HepG2 (cell line): Measurements from ENCODE around the gene ACSL5. TPM values are rescaled to one million over a fixed set of nuclear protein-coding genes. Genes with fewer than 3 reads are reported as not detected.

Experiments
- ATAC-seq: fragments of 200-7000 bp; cut with Tn5 transposase; 3 replicates; pipeline ENCODE4 v1.9.1; 2020; ENCODE audit warnings: mild to moderate bottlenecking, moderate library complexity
- BruUV-seq: library from RNA; stranded (reverse); fragments of 400-500 nt; replicated peaks from 2 replicates; lab custom pipeline; 2021; lab: Mats Ljungman, UMichigan
- CTCF ChIA-PET: fragments of 300-600 bp; formaldehyde crosslinking; extraction: SDS; loops from one replicate; lab custom pipeline; 2021; ENCODE audit warnings: low total read pairs, inconsistent platforms, low intra/inter-chr PET ratio; lab: Yijun Ruan, JAX
- POLR2A ChIA-PET: fragments of 350-600 bp; sonication (Branson Sonifier 250); formaldehyde crosslinking; loops from one replicate; lab custom pipeline; 2020; ENCODE audit warnings: antibody characterized with exemption, inconsistent platforms; lab: Yijun Ruan, JAX
- DNase-seq: peaks from one replicate; pipeline ENCODE4 v3.0.0-alpha.2; 2015; ENCODE audit warnings: low spot score
- FAIRE-seq: peaks from 3 replicates; lab custom pipeline; 2011; peaks lifted over from hg19 to GRCh38; lab: Jason Lieb, UNC
- H2AFZ ChIP-seq: one replicate; pipeline ENCODE4 v1.6.1; 2011; ENCODE audit warnings: low read length, inconsistent platforms
- H3K27ac ChIP-seq: fragments of 300-600 bp; 3 replicates; pipeline ENCODE4 v1.8.0; 2011; ENCODE audit warnings: mixed run types, mild to moderate bottlenecking, mixed read lengths, low read length, inconsistent platforms; ENCODE audit not compliant: insufficient read depth; ENCODE audit errors: extremely low read length
- H3K27me3 ChIP-seq, 2 experiments: fragments of 200-600 bp in 1 of 2; 2 replicates in 1 of 2; 3 replicates in 1 of 2; pipeline versions ENCODE4 v1.6.0 to v1.8.0; 2011; ENCODE audit warnings: low read length in 2 of 2, mild to moderate bottlenecking in 2 of 2, moderate library complexity in 2 of 2, inconsistent platforms in 1 of 2; ENCODE audit not compliant: insufficient read depth in 2 of 2, control insufficient read depth in 1 of 2
- H3K36me3 ChIP-seq, 2 experiments: fragments of 200-600 bp in 1 of 2; replicated peaks in 1 of 2; 2 replicates in 1 of 2; 3 replicates in 1 of 2; pipeline versions ENCODE4 v1.5.1 to v1.8.0; 2011; ENCODE audit warnings: low read length in 2 of 2, inconsistent platforms in 1 of 2; ENCODE audit not compliant: insufficient read depth in 2 of 2, control insufficient read depth in 1 of 2
- H3K4me1 ChIP-seq: 2 replicates; pipeline ENCODE4 v1.5.1; 2012; ENCODE audit warnings: low read length, inconsistent platforms; ENCODE audit not compliant: insufficient read depth
- H3K4me2 ChIP-seq: 2 replicates; pipeline ENCODE4 v1.6.0; 2011; ENCODE audit warnings: low read depth, low read length, inconsistent platforms
- H3K4me3 ChIP-seq, 3 experiments: fragments of 200-600 bp in 1 of 3; sonication (generic), shearing (Covaris generic) in 1 of 3; replicated peaks in 1 of 3; 2 replicates each; pipeline ENCODE4 v1.5.1; 2011 to 2016; ENCODE audit warnings: low read length in 3 of 3, inconsistent platforms in 2 of 3, low read depth in 2 of 3, mild to moderate bottlenecking in 2 of 3, control low read depth in 1 of 3, mixed read lengths in 1 of 3; ENCODE audit not compliant: insufficient read depth in 1 of 3
- H3K79me2 ChIP-seq: one replicate; pipeline ENCODE4 v1.6.1; 2011; ENCODE audit warnings: low read length, inconsistent platforms; ENCODE audit not compliant: insufficient read depth
- H3K9ac ChIP-seq: 2 replicates; pipeline ENCODE4 v1.6.0; 2011; ENCODE audit warnings: mild to moderate bottlenecking, low read depth, low read length, inconsistent platforms; ENCODE audit not compliant: insufficient read depth
- H3K9me3 ChIP-seq: 2 replicates; pipeline ENCODE4 v1.5.1; 2012; ENCODE audit warnings: mild to moderate bottlenecking, low read length
- H4K20me1 ChIP-seq: 2 replicates; pipeline ENCODE4 v1.6.0; 2011; ENCODE audit warnings: inconsistent platforms, mild to moderate bottlenecking, low read length, moderate library complexity; ENCODE audit not compliant: insufficient read depth
- CEBPB ChIP-seq: IDR thresholded peaks from 2 replicates; pipeline ENCODE4 v1.6.1; 2011; ENCODE audit warnings: low read depth, low read length, improper control_type of control experiment, borderline replicate concordance
- CSRNP2 ChIP-seq: sonication (generic); formaldehyde crosslinking; conservative IDR thresholded peaks from 2 replicates; pipeline ENCODE4 v1.8.0; 2022; ENCODE audit warnings: low read depth, missing genetic modification reagents
- FOXP4 ChIP-seq: sonication (generic); formaldehyde crosslinking; IDR thresholded peaks from 2 replicates; pipeline ENCODE4 v1.4.0; 2020; ENCODE audit warnings: missing genetic modification reagents
- GLI4 ChIP-seq: sonication (generic); formaldehyde crosslinking; IDR thresholded peaks from 2 replicates; pipeline ENCODE4 v1.5.1; 2020; ENCODE audit warnings: missing genetic modification reagents, mild to moderate bottlenecking, moderate library complexity, borderline replicate concordance
- MAFK ChIP-seq, 2 experiments: IDR thresholded peaks in 1 of 2; conservative IDR thresholded peaks in 1 of 2; 2 replicates each; pipeline ENCODE4 v1.6.1; 2011; ENCODE audit warnings: improper control_type of control experiment in 2 of 2, low read length in 2 of 2
- MTA3 ChIP-seq: sonication (generic); formaldehyde crosslinking; IDR thresholded peaks from 2 replicates; pipeline ENCODE4 v1.4.0; 2020; ENCODE audit warnings: missing genetic modification reagents
- ZNF234 ChIP-seq: sonication (generic); formaldehyde crosslinking; conservative IDR thresholded peaks from 2 replicates; pipeline ENCODE4 v1.5.1; 2020; ENCODE audit warnings: mild to moderate bottlenecking, missing genetic modification reagents
- ZNF362 ChIP-seq: sonication (generic); formaldehyde crosslinking; IDR thresholded peaks from 2 replicates; pipeline ENCODE4 v1.4.0; 2020; ENCODE audit warnings: missing genetic modification reagents, mild to moderate bottlenecking, borderline replicate concordance
- ZNF367 ChIP-seq: sonication (generic); formaldehyde crosslinking; IDR thresholded peaks from 2 replicates; pipeline ENCODE4 v1.4.0; 2020; ENCODE audit warnings: missing genetic modification reagents, borderline replicate concordance
- WGBS: methylation state at CpG from one replicate; pipeline ENCODE4 v1.1.6; 2017; ENCODE audit warnings: low lambda C conversion rate; 5-methylcytosine and 5-hydroxymethylcytosine counted together
- in situ Hi-C: cut with HindIII; loops from 2 replicates; pipeline ENCODE4 v1.10.0; 2017; ENCODE audit warnings: low pct_unique_long_range_greater_than_20kb; ENCODE audit not compliant: extremely low pct_ligation_motif_present
- intact Hi-C: fragments of 100-400 bp; cut with micrococcal nuclease; formaldehyde crosslinking; loops from one replicate; pipeline ENCODE4 v1.10.0; 2022; ENCODE audit not compliant: unreplicated experiment
- polyA plus RNA-seq, 8 experiments: library from polyadenylated mRNA; depleted of rRNA in 3 of 8; stranded (reverse) in 7 of 8; unstranded in 1 of 8; fragments of >200 nt; fragmentation: Illumina TruSeq in 4 of 8; extraction: Trizol in 4 of 8; gene quantifications; 2 replicates each; pipeline versions ENCODE4 v1.2.1 to v1.2.3, GENCODE V29; 2011 to 2016; ENCODE audit warnings: low read depth in 4 of 8, missing spikeins in 1 of 8, mixed read lengths in 1 of 8; ENCODE audit not compliant: insufficient read depth in 1 of 8
- total RNA-seq, 5 experiments: library from RNA; depleted of rRNA; stranded (reverse); fragments of >200 nt; fragmentation: Illumina TruSeq; extraction: Trizol; gene quantifications; 2 replicates each; pipeline ENCODE4 v1.2.3, GENCODE V29; 2016; ENCODE audit warnings: low read depth in 1 of 5

Gene ACSL5
- total and polyA plus RNA-seq, 2 of the 13 experiments (the other 11 are each of a cell fraction or from before 2014, with no cell fraction given): 56.4 to 82.5 TPM

GRCh38 chr10:112340601-112341000 is 33.3 kb upstream of the ACSL5 start:
- Histone ChIP-seq H3K36me3 (no peaks in the 10 kb centered on the region), H3K4me2 (no peak overlapping the region), H3K79me2 (no peaks in the 10 kb centered on the region), H3K9me3 (no peaks in the 10 kb centered on the region), H3K4me3 (no peak overlapping the region), H2AFZ (no peak overlapping the region), H3K4me1 (peaks cover 26% of the 10 kb centered on the region), H3K27ac (no peak overlapping the region), H3K27me3 (no peaks in the 10 kb centered on the region)
- no TSS peak for BruUV-seq
- POLR2A ChIA-PET: no interaction called here
- DNase-seq: no peak
- WGBS: 46% methylated on average over 2 of the region's 2 CpGs
- intact Hi-C loops: no loop called here
- no peak for FAIRE-seq
- CTCF ChIA-PET: no interaction called here
- in situ Hi-C loops: loop anchor here (25.0 kb wide), 1 partner anchor 97 kb away; the partner anchor contains the start of genes VTI1A and ZDHHC6
- TF ChIP-seq GLI4 (CRISPR knock-in tag): no peak
- no peak for TF ChIP-seq MAFK (conservative IDR thresholded peaks at IDR 0.05 in 1 of 2, IDR thresholded peaks at IDR 0.05 in 1 of 2; ENCODE audit: low read length in 2 of 2)
- no peak for TF ChIP-seq ZNF367 (CRISPR knock-in tag)
- no peak for TF ChIP-seq ZNF362 (CRISPR knock-in tag)
- TF ChIP-seq, all 625 proteins: peak for 0
- no peak for ATAC-seq
- Histone ChIP-seq H4K20me1 (no peaks in the 10 kb centered on the region), H3K9ac (no peak overlapping the region)

GRCh38 chr10:112343056-112343806 is 30.7 kb upstream of the ACSL5 start:
- POLR2A ChIA-PET: no interaction called here
- in situ Hi-C loops: loop anchor here (25.0 kb wide), 1 partner anchor 94 kb away; the partner anchor contains the start of genes VTI1A and ZDHHC6
- WGBS: 25% methylated on average over 5 of the region's 5 CpGs
- TF ChIP-seq CEBPB (peak; percentile 69), CSRNP2 (no peak), MTA3 (CRISPR knock-in tag) (no peak), ZNF234 (CRISPR knock-in tag) (no peak), FOXP4 (CRISPR knock-in tag) (no peak)

More at GRCh38 chr10:112343056-112343806, 30.7 kb upstream of the ACSL5 start:
- H4K20me1 ChIP-seq: no peaks in the 10 kb centered on the region
- no peak overlapping the region for H3K9ac ChIP-seq
- H3K4me1 ChIP-seq: peaks cover 31% of the 10 kb centered on the region
- intact Hi-C loops: no loop called here
- no TSS peak for BruUV-seq
- H3K27ac ChIP-seq: no peak overlapping the region
- no peaks in the 10 kb centered on the region for H3K36me3 ChIP-seq
- FAIRE-seq (no peak), ATAC-seq (no peak; the same call in 2 of the 3 replicates), DNase-seq (no peak)
- CTCF ChIA-PET: no interaction called here
- no peaks in the 10 kb centered on the region for H3K27me3 ChIP-seq
- H3K4me3 ChIP-seq: no peak overlapping the region
- H3K79me2 ChIP-seq: no peaks in the 10 kb centered on the region
- no peaks in the 10 kb centered on the region for H3K9me3 ChIP-seq
- H2AFZ ChIP-seq: no peak overlapping the region
- H3K4me2 ChIP-seq: no peak overlapping the region
